MM.1S (cell line): ENCODE results near the gene ZFP28.

Source experiments
- CTCF ChIP-seq: fragments of 300-600 bp; sonication (generic); IDR thresholded peaks from 2 replicates; pipeline ENCODE4 v1.5.1; 2016; ENCODE audit warnings: antibody characterized with exemption, low read length, mixed read lengths
- EZH2 ChIP-seq: fragments of 300-600 bp; sonication (generic); optimal IDR thresholded peaks from 2 replicates; pipeline ENCODE3; 2017; ENCODE audit warnings: low read depth, mild to moderate bottlenecking, antibody characterized with exemption, low read length, mixed read lengths
- EZH2phosphoT487 ChIP-seq: fragments of 300-600 bp; sonication (generic); IDR thresholded peaks from 2 replicates; pipeline ENCODE4 v1.6.1; 2018; ENCODE audit warnings: antibody characterized with exemption, low read length

DNA sequence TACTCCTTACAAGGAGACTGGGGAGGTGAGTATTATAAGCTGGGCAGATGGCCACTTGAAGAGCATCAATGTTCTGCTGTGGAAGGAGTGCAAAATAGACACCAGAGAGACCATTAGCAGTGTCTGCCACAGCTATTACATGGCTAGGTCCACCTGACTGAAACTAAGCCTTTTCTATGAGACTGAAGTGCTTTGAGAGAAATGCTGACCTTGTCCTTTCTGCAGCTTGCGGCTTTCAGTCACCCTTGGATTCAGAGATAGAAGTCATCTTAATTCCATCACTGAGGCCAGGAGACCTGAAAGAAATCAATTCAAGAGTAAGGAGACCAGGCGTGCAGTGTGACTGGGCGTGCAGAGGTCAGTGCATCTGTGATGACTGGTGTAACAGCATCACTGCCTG lies 1.3 kb upstream of the ZFP28 start:
- no peak for TF ChIP-seq CTCF
- no peak for TF ChIP-seq EZH2
- no peak for TF ChIP-seq EZH2phosphoT487
